GM12878 (cell line): ENCODE measurements around the gene GNPNAT1. TPM values are rescaled to one million over a fixed set of nuclear protein-coding genes. Genes with fewer than 3 reads are reported as not detected.

Experiments used
- CBX3 ChIP-seq: fragments of 200-600 bp; sonication (generic); IDR thresholded peaks from 2 replicates; pipeline ENCODE4 v1.6.1; 2016; ENCODE audit warnings: low read depth, borderline replicate concordance
- EGR1 ChIP-seq, 2 experiments: IDR thresholded peaks; 1 replicate in 1 of 2; 2 replicates in 1 of 2; pipeline ENCODE4 v1.6.1; 2011 to 2012; ENCODE audit warnings: low read depth in 2 of 2, low read length in 2 of 2, borderline replicate concordance in 1 of 2, mild to moderate bottlenecking in 1 of 2, moderate library complexity in 1 of 2
- FOXM1 ChIP-seq: IDR thresholded peaks from 2 replicates; pipeline ENCODE4 v1.6.1; 2012; ENCODE audit warnings: low read depth, mild to moderate bottlenecking, inconsistent platforms, low read length, moderate library complexity
- MXI1 ChIP-seq: fragments of 150-350 bp; IDR thresholded peaks from 2 replicates; pipeline ENCODE4 v1.6.1; 2011; ENCODE audit warnings: low read depth, mild to moderate bottlenecking, inconsistent platforms, low read length, improper control_type of control experiment
- POU2F2 ChIP-seq: IDR thresholded peaks from 3 replicates; pipeline ENCODE4 v1.6.1; 2011; ENCODE audit warnings: low read depth, mild to moderate bottlenecking, low read length, borderline replicate concordance
- SIX5 ChIP-seq: IDR thresholded peaks from 2 replicates; pipeline ENCODE4 v1.6.1; 2011; ENCODE audit warnings: mild to moderate bottlenecking, low read depth, low read length, moderate library complexity; ENCODE audit not compliant: severe bottlenecking
- SMAD5 ChIP-seq: IDR thresholded peaks from 2 replicates; pipeline ENCODE4 v1.6.1; 2016; ENCODE audit warnings: antibody characterized with exemption, low read depth
- SMC3 ChIP-seq: IDR thresholded peaks from 2 replicates; pipeline ENCODE4 v1.6.1; 2011; ENCODE audit warnings: low read length, improper control_type of control experiment, borderline replicate concordance
- SUPT20H ChIP-seq: IDR thresholded peaks from 2 replicates; pipeline ENCODE4 v1.6.1; 2011; ENCODE audit warnings: low read depth, mild to moderate bottlenecking, low read length, moderate library complexity, borderline replicate concordance; ENCODE audit not compliant: control insufficient read depth
- TAF1 ChIP-seq: IDR thresholded peaks from 2 replicates; pipeline ENCODE4 v1.6.1; 2011; ENCODE audit warnings: mild to moderate bottlenecking, low read depth, low read length, borderline replicate concordance
- ZNF217 ChIP-seq: fragments of 450-650 bp; IDR thresholded peaks from 2 replicates; pipeline ENCODE4 v1.6.1; 2017; ENCODE audit warnings: antibody characterized with exemption, mild to moderate bottlenecking
- polyA plus RNA-seq, 11 experiments: library from polyadenylated mRNA; depleted of rRNA in 4 of 11; unstranded in 6 of 11; stranded (reverse) in 5 of 11; fragments of >200 nt; fragmentation: Nextera tagmentation in 4 of 11; fragmentation: Illumina TruSeq in 1 of 11; extraction: Ambion mirVana in 4 of 11; extraction: Trizol in 1 of 11; gene quantifications; 1 replicate in 1 of 11; 2 replicates in 10 of 11; pipeline versions ENCODE4 v1.2.1 to v1.2.3, GENCODE V29; 2011 to 2016; ENCODE audit warnings: inconsistent platforms in 2 of 11, missing spikeins in 2 of 11, low read depth in 1 of 11
- total RNA-seq, 4 experiments: library from RNA; depleted of rRNA in 3 of 4; stranded (reverse); fragments of >200 nt in 3 of 4; fragmentation: Illumina TruSeq in 1 of 4; extraction: Trizol in 1 of 4; gene quantifications; 2 replicates each; pipeline versions ENCODE4 v1.2.1 to v1.2.3, GENCODE V29; 2013 to 2021
- TF ChIP-seq, protein P1 (sequence below): fragments of 450-650 bp; formaldehyde crosslinking; IDR thresholded peaks from 2 replicates; pipeline ENCODE4 v1.4.0; 2022; ENCODE audit warnings: mild to moderate bottlenecking, moderate library complexity
- TF ChIP-seq, protein P2 (sequence below): fragments of 450-650 bp; IDR thresholded peaks from 2 replicates; pipeline ENCODE4 v1.6.1; 2018; ENCODE audit warnings: borderline replicate concordance, mild to moderate bottlenecking; ENCODE audit not compliant: partially characterized antibody
- TF ChIP-seq, protein P3 (sequence below): fragments of 450-650 bp; IDR thresholded peaks from 2 replicates; pipeline ENCODE4 v1.6.1; 2014; ENCODE audit warnings: mild to moderate bottlenecking
- TF ChIP-seq, protein P4 (sequence below): fragments of 450-650 bp; formaldehyde crosslinking; IDR thresholded peaks from 2 replicates; pipeline ENCODE4 v1.4.0; 2020; ENCODE audit warnings: mild to moderate bottlenecking, moderate library complexity

The GNPNAT1 gene
- total and polyA plus RNA-seq, 10 of the 15 experiments (the other 5 are each of a cell fraction or from before 2014, with no cell fraction given) = 18.9 to 52.6 (median 28.2) TPM

DNA sequence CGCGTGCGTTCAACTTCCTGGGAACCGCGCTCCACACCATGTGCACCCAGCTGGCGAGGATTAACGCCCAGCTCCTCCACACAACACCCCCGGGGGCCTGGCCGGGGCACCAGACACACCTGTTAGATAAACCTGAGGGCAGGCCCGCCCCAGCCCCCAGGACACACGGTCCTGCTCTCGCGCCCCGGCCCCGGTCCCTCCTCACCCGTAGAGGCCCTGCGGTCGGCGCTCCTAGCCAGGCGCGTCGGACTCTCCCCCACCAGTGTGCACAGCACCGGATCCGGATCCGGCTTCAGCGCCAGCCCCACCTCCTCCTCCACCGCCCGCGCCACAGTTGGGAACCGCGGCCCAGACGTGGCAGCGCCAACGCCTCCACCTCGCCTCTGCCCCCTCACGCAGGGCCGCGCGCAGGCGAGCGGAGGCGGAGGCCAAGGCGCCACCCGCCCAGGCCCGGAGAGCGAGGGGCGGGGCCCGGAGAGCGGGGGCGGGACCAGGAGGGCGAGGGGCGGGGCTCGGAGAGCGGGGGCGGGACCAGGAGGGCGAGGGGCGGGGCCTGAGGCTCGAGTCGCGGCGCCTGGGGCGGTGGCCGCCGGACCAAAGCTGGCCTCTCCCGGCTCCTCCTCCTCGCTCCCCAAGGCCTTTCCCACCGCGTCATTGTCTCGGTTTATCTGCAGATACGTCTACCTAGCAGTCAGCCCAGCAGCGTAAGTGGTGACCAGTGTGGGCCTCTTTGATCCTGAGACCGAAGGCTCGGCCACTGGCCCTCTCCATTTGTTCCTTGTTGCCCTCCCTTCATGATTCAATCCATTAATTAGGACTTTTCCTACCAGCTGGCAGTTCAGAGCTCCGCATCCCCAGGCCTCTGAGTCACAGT is at the start of gene GNPNAT1 (continued):
- no peak for TF ChIP-seq SMAD5
- TF ChIP-seq SMC3 = no peak
- TF ChIP-seq, protein P1, sequence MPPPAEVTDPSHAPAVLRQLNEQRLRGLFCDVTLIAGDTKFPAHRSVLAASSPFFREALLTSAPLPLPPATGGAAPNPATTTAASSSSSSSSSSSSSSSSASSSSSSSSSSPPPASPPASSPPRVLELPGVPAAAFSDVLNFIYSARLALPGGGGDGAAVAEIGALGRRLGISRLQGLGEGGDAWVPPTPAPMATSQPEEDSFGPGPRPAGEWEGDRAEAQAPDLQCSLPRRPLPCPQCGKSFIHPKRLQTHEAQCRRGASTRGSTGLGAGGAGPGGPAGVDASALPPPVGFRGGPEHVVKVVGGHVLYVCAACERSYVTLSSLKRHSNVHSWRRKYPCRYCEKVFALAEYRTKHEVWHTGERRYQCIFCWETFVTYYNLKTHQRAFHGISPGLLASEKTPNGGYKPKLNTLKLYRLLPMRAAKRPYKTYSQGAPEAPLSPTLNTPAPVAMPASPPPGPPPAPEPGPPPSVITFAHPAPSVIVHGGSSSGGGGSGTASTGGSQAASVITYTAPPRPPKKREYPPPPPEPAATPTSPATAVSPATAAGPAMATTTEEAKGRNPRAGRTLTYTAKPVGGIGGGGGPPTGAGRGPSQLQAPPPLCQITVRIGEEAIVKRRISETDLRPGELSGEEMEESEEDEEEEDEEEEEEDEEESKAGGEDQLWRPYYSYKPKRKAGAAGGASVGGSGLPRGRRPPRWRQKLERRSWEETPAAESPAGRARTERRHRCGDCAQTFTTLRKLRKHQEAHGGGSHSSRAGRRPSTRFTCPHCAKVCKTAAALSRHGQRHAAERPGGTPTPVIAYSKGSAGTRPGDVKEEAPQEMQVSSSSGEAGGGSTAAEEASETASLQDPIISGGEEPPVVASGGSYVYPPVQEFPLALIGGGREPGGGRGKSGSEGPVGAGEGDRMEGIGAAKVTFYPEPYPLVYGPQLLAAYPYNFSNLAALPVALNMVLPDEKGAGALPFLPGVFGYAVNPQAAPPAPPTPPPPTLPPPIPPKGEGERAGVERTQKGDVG (CRISPR knock-in tag) = no peak
- no peak for TF ChIP-seq ZNF217
- TF ChIP-seq, protein P2, sequence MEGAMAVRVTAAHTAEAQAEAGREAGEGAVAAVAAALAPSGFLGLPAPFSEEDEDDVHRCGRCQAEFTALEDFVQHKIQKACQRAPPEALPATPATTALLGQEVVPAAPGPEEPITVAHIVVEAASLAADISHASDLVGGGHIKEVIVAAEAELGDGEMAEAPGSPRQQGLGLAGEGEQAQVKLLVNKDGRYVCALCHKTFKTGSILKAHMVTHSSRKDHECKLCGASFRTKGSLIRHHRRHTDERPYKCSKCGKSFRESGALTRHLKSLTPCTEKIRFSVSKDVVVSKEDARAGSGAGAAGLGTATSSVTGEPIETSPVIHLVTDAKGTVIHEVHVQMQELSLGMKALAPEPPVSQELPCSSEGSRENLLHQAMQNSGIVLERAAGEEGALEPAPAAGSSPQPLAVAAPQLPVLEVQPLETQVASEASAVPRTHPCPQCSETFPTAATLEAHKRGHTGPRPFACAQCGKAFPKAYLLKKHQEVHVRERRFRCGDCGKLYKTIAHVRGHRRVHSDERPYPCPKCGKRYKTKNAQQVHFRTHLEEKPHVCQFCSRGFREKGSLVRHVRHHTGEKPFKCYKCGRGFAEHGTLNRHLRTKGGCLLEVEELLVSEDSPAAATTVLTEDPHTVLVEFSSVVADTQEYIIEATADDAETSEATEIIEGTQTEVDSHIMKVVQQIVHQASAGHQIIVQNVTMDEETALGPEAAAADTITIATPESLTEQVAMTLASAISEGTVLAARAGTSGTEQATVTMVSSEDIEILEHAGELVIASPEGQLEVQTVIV = no peak
- TF ChIP-seq EGR1 (IDR thresholded peaks at IDR 0.05; ENCODE audit: borderline replicate concordance in 1 of 2, low read depth in 2 of 2, low read length in 2 of 2) = peak; percentile 31 to 98
- peak; percentile 20; the same call in 1 of the 3 replicates for TF ChIP-seq POU2F2
- TF ChIP-seq FOXM1 = no peak
- no peak for TF ChIP-seq SUPT20H
- no peak for TF ChIP-seq CBX3
- TF ChIP-seq MXI1 = no peak
- no peak for TF ChIP-seq SIX5
- TF ChIP-seq, protein P3, sequence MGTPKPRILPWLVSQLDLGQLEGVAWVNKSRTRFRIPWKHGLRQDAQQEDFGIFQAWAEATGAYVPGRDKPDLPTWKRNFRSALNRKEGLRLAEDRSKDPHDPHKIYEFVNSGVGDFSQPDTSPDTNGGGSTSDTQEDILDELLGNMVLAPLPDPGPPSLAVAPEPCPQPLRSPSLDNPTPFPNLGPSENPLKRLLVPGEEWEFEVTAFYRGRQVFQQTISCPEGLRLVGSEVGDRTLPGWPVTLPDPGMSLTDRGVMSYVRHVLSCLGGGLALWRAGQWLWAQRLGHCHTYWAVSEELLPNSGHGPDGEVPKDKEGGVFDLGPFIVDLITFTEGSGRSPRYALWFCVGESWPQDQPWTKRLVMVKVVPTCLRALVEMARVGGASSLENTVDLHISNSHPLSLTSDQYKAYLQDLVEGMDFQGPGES = no peak
- TF ChIP-seq, protein P4, sequence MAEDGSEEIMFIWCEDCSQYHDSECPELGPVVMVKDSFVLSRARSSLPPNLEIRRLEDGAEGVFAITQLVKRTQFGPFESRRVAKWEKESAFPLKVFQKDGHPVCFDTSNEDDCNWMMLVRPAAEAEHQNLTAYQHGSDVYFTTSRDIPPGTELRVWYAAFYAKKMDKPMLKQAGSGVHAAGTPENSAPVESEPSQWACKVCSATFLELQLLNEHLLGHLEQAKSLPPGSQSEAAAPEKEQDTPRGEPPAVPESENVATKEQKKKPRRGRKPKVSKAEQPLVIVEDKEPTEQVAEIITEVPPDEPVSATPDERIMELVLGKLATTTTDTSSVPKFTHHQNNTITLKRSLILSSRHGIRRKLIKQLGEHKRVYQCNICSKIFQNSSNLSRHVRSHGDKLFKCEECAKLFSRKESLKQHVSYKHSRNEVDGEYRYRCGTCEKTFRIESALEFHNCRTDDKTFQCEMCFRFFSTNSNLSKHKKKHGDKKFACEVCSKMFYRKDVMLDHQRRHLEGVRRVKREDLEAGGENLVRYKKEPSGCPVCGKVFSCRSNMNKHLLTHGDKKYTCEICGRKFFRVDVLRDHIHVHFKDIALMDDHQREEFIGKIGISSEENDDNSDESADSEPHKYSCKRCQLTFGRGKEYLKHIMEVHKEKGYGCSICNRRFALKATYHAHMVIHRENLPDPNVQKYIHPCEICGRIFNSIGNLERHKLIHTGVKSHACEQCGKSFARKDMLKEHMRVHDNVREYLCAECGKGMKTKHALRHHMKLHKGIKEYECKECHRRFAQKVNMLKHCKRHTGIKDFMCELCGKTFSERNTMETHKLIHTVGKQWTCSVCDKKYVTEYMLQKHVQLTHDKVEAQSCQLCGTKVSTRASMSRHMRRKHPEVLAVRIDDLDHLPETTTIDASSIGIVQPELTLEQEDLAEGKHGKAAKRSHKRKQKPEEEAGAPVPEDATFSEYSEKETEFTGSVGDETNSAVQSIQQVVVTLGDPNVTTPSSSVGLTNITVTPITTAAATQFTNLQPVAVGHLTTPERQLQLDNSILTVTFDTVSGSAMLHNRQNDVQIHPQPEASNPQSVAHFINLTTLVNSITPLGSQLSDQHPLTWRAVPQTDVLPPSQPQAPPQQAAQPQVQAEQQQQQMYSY = no peak
- no peak for TF ChIP-seq TAF1
